HG02678 (cell line): ENCODE results near the gene MRPL4.

Experiments used
- ATAC-seq: cut with Tn5 transposase; IDR thresholded peaks from one replicate; pipeline ENCODE4 v1.9.1; 2021; ENCODE audit warnings: mild to moderate bottlenecking, moderate library complexity; ENCODE audit not compliant: unreplicated experiment

Gene MRPL4

DNA sequence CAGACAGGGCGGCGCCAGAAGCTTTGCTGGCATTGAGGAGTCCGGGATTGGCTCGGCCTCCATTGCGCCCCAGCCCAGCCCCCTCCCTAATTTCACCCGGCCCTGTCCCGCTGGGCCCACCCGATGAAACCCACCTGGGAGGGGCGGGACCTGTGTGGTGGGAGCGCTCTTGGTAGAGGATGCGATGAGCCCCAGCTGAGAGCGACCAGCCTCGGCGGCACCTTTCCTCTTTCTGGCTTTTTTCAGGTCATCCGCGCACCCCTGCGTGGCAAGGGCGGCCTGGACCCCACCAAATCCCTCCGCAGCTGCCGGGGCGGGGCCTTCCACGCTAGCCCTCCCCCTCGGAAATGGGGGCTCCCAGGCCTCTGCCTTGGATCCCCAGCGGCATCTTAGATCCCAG, 57.4 kb downstream of the MRPL4 start, which contains the start of gene ZGLP1:
Gene ZGLP1 (minus strand): TSS at position 393 of the 400 bp plus-strand sequence.
- ATAC-seq: no peak
